ENCODE results near the gene ALX4.

ALX4 gene

GRCh38 chr11:44335052-44335760 is 25.3 kb upstream of the ALX4 start:
- DNase-seq (ENCODE audit: low read depth), result no peak

GRCh38 chr11:44334356-44335004 is 24.5 kb upstream of the ALX4 start:
- no peak for DNase-seq (ENCODE audit: low read depth)

DNA sequence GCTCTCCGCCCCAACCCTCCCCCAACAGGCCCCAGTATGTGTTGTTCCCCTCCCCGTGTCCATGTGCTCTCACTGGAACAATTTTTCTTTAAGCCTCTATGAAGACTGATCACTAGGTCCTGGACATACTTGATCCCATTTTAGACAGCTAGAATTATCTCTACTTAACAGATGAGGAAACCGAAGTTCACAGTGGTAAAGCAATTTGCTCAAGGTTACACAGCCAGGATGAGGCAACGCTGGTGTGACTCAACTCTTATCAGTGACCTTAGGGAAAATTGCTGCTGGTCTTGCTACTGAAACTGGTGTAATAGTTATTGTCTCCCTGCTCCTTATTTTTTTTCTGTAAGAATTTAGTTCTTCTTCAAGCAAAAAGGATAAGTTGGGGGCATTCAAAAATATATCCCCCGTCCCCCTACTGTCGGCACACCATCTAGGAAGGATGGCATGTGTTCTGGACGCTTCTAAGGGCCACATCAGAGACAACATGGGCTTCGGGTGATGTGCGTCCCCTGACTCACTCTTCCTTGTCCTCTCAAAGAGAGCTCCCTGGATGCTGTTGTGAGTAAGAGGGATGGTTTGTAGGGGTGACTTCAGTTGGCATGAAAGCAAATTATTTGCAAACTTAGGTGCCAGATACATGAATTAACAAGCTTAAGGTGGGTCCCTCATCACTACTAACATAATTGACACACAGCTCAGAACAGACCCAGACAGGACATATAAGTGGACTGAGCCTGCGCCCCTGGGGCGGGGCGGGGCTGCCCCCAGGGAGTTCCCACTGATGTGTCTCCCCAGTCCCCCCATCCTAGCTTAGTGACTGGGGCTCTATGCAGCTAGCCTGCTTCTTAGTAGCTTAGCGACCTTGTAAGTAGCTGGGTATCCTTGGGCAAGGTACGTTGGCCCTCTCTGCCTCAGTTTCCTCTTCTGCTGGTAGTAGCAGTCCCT is 23.6 kb upstream of the ALX4 start:
- peak; percentile 36 for DNase-seq (ENCODE audit: low read depth)

DNA sequence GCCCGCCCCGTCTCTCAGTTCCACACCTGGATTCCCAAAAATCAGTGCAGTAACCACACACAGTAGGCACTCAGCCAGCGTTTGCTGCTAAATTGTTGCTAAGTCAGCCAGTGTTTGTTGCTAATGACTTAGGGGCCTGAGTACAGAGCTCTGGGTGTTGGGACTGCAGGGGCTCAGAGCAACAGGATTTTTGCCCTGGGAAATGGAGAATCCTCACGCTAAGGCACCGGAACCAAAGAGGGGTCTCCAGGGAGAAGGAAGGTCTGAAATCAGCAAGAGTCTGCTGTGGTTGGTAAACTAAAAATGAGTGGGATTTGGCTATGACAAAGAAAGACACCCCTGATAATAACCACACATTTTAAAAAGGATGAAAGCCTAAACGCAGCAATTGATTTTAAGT is 22.7 kb upstream of the ALX4 start:
- no peak for DNase-seq (ENCODE audit: low read depth)

- no peak for DNase-seq (ENCODE audit: low read depth)
These were observed 19.7 kb upstream of the ALX4 start for GRCh38 chr11:44329472-44330230.

DNA sequence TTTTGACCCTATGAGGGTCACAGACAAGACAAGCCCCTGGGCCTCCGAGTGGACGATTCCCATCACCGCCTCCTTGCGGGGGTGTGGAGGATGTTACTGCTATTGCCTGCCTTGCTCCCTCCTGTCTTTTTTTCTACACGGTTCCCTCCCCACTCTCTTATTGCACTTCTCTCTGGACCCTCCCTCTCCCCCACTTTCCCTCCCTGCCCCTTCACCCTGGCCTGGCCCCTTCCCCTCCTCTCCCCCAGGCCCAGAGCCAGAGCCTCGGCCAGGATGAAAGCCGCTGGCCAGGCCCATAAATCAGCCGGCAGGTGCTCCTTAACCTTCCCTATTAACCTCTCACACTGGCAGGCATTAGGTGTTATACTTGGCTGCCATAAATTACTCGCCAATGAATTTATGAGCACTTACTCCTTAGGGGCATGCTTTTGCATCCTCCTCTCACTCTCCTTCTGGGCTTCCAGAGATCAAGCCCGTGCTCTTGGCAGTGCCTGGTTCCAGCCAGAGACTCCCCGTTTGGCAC is 18.3 kb upstream of the ALX4 start:
- DNase-seq (ENCODE audit: low read depth), result no peak

GRCh38 chr11:44327730-44328129 is 17.8 kb upstream of the ALX4 start:
- no peak for DNase-seq (ENCODE audit: low read depth)

GRCh38 chr11:44326615-44327475 is 16.9 kb upstream of the ALX4 start:
- DNase-seq (ENCODE audit: low read depth), result no peak

- DNase-seq (ENCODE audit: low read depth), result no peak
These were observed 15.8 kb upstream of the ALX4 start for GRCh38 chr11:44325698-44326097.

GRCh38 chr11:44324749-44325525 is 15.0 kb upstream of the ALX4 start:
- DNase-seq (ENCODE audit: low read depth), result no peak

GRCh38 chr11:44324222-44324621 is 14.3 kb upstream of the ALX4 start:
- no peak for DNase-seq (ENCODE audit: low read depth)

GRCh38 chr11:44322243-44322642 is 12.3 kb upstream of the ALX4 start:
- no peak for DNase-seq (ENCODE audit: low read depth)

GRCh38 chr11:44321059-44321458 is 11.1 kb upstream of the ALX4 start:
- no peak for DNase-seq (ENCODE audit: low read depth)

GRCh38 chr11:44320289-44320973 is 10.5 kb upstream of the ALX4 start:
- no peak for DNase-seq (ENCODE audit: low read depth)

- no peak for DNase-seq (ENCODE audit: low read depth)
These were observed 9.8 kb upstream of the ALX4 start for GRCh38 chr11:44319552-44320288.

- DNase-seq (ENCODE audit: low read depth), result no peak
These were observed 9.2 kb upstream of the ALX4 start for GRCh38 chr11:44319170-44319551.

GRCh38 chr11:44318369-44318768 is 8.4 kb upstream of the ALX4 start:
- no peak for DNase-seq (ENCODE audit: low read depth)

- DNase-seq (ENCODE audit: low read depth), result no peak
These were observed 6.8 kb upstream of the ALX4 start for GRCh38 chr11:44316659-44317240.
